Measurements from ENCODE around the gene MYOF.

- TF ChIP-seq GABPA (IDR thresholded peaks at IDR 0.05; ENCODE audit: low read depth) (no peak), CTCF (IDR thresholded peaks at IDR 0.05) (no peak), REST (IDR thresholded peaks at IDR 0.05; ENCODE audit: low read depth, low read length) (no peak), USF2 (IDR thresholded peaks at IDR 0.05; ENCODE audit: borderline replicate concordance, low read depth, low read length) (no peak), RAD21 (IDR thresholded peaks at IDR 0.05; ENCODE audit: low read length) (no peak), GATA2 (CRISPR knock-in tag; IDR thresholded peaks at IDR 0.05) (no peak), EP300 (IDR thresholded peaks at IDR 0.05; ENCODE audit: borderline replicate concordance in 1 of 2, low read depth in 1 of 2, low read length in 1 of 2) (no peak), FOXM1 (IDR thresholded peaks at IDR 0.05; ENCODE audit: low read depth) (no peak), PBX3 (IDR thresholded peaks at IDR 0.05) (no peak), NFIC (IDR thresholded peaks at IDR 0.05; ENCODE audit: borderline replicate concordance) (no peak), POLR2AphosphoS5 (IDR thresholded peaks at IDR 0.05; ENCODE audit: low read depth, low read length) (no peak), CHD2 (IDR thresholded peaks at IDR 0.05; ENCODE audit: low read length, partially characterized antibody) (no peak), ELF1 (IDR thresholded peaks at IDR 0.05) (no peak), IRF3 (IDR thresholded peaks at IDR 0.05; ENCODE audit: low read depth, low read length) (no peak)
Measured at GRCh38 chr10:93406364-93407145, 75.6 kb downstream of the MYOF start.

Measured in SK-N-SH (cell line).